H1 (cell line): ENCODE data around the gene KLF2. TPM values are rescaled to one million over a fixed set of nuclear protein-coding genes. Genes with fewer than 3 reads are reported as not detected.

Experiments
- CTCF ChIA-PET: fragments of 300-600 bp; sonication (Branson Sonifier 250); formaldehyde crosslinking; loops from one replicate; lab custom pipeline; 2021; ENCODE audit not compliant: partially characterized antibody; lab: Charles Lee
- POLR2A ChIA-PET: fragments of 300-600 bp; sonication (Branson Sonifier 250); formaldehyde crosslinking; loops from one replicate; lab custom pipeline; 2021; ENCODE audit warnings: inconsistent platforms; ENCODE audit not compliant: partially characterized antibody; lab: Charles Lee
- DNase-seq, 2 experiments: peaks; one replicate each; pipeline versions ENCODE4 v3.0.0 to v3.0.0-alpha.2; 2010 to 2022; ENCODE audit warnings: low spot score in 2 of 2, low read depth in 1 of 2, mixed read lengths in 1 of 2
- FAIRE-seq: peaks from 2 replicates; lab custom pipeline; 2011; peaks lifted over from hg19 to GRCh38; lab: Jason Lieb, UNC
- H2AFZ ChIP-seq: 2 replicates; pipeline ENCODE4 v1.8.1; 2012; ENCODE audit warnings: low read length, inconsistent platforms
- H2AK5ac ChIP-seq: 2 replicates; pipeline ENCODE4 v1.6.1; 2013; ENCODE audit warnings: low read depth, low read length
- H2BK120ac ChIP-seq: replicated peaks from 2 replicates; pipeline ENCODE3; 2013; ENCODE audit warnings: low read depth, low read length, inconsistent platforms
- H2BK12ac ChIP-seq: 2 replicates; pipeline ENCODE4 v1.6.1; 2013; ENCODE audit warnings: low read depth, low read length
- H2BK15ac ChIP-seq: 2 replicates; pipeline ENCODE4 v1.6.1; 2013; ENCODE audit warnings: low read length
- H2BK20ac ChIP-seq: 2 replicates; pipeline ENCODE4 v1.6.1; 2013; ENCODE audit warnings: low read length
- H2BK5ac ChIP-seq: 2 replicates; pipeline ENCODE4 v1.6.1; 2013; ENCODE audit warnings: low read depth, low read length
- H3K14ac ChIP-seq: 2 replicates; pipeline ENCODE4 v1.6.1; 2013; ENCODE audit warnings: inconsistent platforms; ENCODE audit not compliant: insufficient read length
- H3K18ac ChIP-seq: 2 replicates; pipeline ENCODE4 v1.6.1; 2013; ENCODE audit warnings: low read length; ENCODE audit errors: extremely low read depth
- H3K23ac ChIP-seq: 2 replicates; pipeline ENCODE4 v1.6.1; 2013; ENCODE audit warnings: inconsistent platforms; ENCODE audit not compliant: insufficient read length
- H3K23me2 ChIP-seq: 2 replicates; pipeline ENCODE4 v1.6.1; 2013; ENCODE audit warnings: low read depth, low read length
- H3K27ac ChIP-seq: 2 replicates; pipeline ENCODE4 v1.6.1; 2011; ENCODE audit warnings: low read depth, low read length, inconsistent platforms
- H3K27me3 ChIP-seq, 4 experiments: replicated peaks in 1 of 4; 1 replicate in 1 of 4; 2 replicates in 3 of 4; pipeline versions ENCODE4 v1.6.1 to v1.8.1; 2011 to 2013; ENCODE audit warnings: low read length in 3 of 4, mild to moderate bottlenecking in 3 of 4, inconsistent platforms in 2 of 4, mixed read lengths in 2 of 4, moderate library complexity in 1 of 4; ENCODE audit not compliant: control insufficient read depth in 3 of 4, insufficient read depth in 3 of 4; ENCODE audit errors: extremely low read depth in 1 of 4
- H3K36me3 ChIP-seq, 4 experiments: 2 replicates each; pipeline versions ENCODE4 v1.6.1 to v1.8.1; 2011 to 2013; ENCODE audit warnings: mild to moderate bottlenecking in 4 of 4, low read length in 3 of 4, moderate library complexity in 2 of 4, control low read depth in 1 of 4, inconsistent platforms in 1 of 4; ENCODE audit not compliant: insufficient read depth in 4 of 4, control insufficient read depth in 2 of 4
- H3K4ac ChIP-seq: replicated peaks from 2 replicates; pipeline ENCODE3; 2013; ENCODE audit warnings: low read length, low read depth, mixed read lengths, inconsistent platforms; ENCODE audit not compliant: insufficient read length
- H3K4me1 ChIP-seq, 4 experiments: replicated peaks in 1 of 4; 1 replicate in 1 of 4; 2 replicates in 3 of 4; pipeline versions ENCODE4 v1.6.1 to v1.8.1; 2011 to 2013; ENCODE audit warnings: low read length in 3 of 4, inconsistent platforms in 2 of 4, mixed read lengths in 1 of 4; ENCODE audit not compliant: insufficient read depth in 4 of 4, control insufficient read depth in 3 of 4
- H3K4me2 ChIP-seq, 2 experiments: 2 replicates each; pipeline versions ENCODE4 v1.6.1 to v1.8.1; 2011 to 2013; ENCODE audit warnings: low read depth in 2 of 2, low read length in 2 of 2, control low read depth in 1 of 2, inconsistent platforms in 1 of 2, mild to moderate bottlenecking in 1 of 2; ENCODE audit not compliant: insufficient read depth in 1 of 2
- H3K4me3 ChIP-seq, 4 experiments: fragments of 200-600, 300-600 bp in 1 of 4; sonication (generic), shearing (Covaris generic), sonication (Bioruptor Twin) in 1 of 4; 2 replicates each; pipeline versions ENCODE4 v1.5.1 to v1.8.1; 2011 to 2016; ENCODE audit warnings: low read length in 4 of 4, low read depth in 3 of 4, control low read depth in 2 of 4, inconsistent platforms in 2 of 4, mild to moderate bottlenecking in 2 of 4, mixed read lengths in 1 of 4, moderate library complexity in 1 of 4; ENCODE audit not compliant: insufficient read depth in 2 of 4; ENCODE audit errors: extremely low read depth in 1 of 4
- H3K56ac ChIP-seq: replicated peaks from 2 replicates; pipeline ENCODE3; 2013; ENCODE audit warnings: low read depth, mild to moderate bottlenecking, mixed read lengths, low read length, inconsistent platforms; ENCODE audit not compliant: insufficient read length
- H3K79me1 ChIP-seq: 2 replicates; pipeline ENCODE4 v1.6.1; 2013; ENCODE audit warnings: low read depth, low read length, control low read depth
- H3K79me2 ChIP-seq, 2 experiments: 2 replicates each; pipeline versions ENCODE4 v1.6.1 to v1.8.1; 2012 to 2013; ENCODE audit warnings: low read length in 2 of 2, mild to moderate bottlenecking in 2 of 2, inconsistent platforms in 1 of 2; ENCODE audit not compliant: insufficient read depth in 2 of 2, control insufficient read depth in 1 of 2
- H3K9ac ChIP-seq, 4 experiments: replicated peaks in 1 of 4; 1 replicate in 1 of 4; 2 replicates in 3 of 4; pipeline versions ENCODE4 v1.6.1 to v1.8.1; 2011 to 2013; ENCODE audit warnings: low read depth in 3 of 4, low read length in 3 of 4, control low read depth in 2 of 4, mild to moderate bottlenecking in 2 of 4, moderate library complexity in 2 of 4, inconsistent platforms in 1 of 4; ENCODE audit errors: extremely low read depth in 1 of 4
- H3K9me3 ChIP-seq, 2 experiments: 2 replicates each; pipeline versions ENCODE4 v1.6.1 to v1.8.1; 2012 to 2013; ENCODE audit warnings: mild to moderate bottlenecking in 2 of 2, moderate library complexity in 2 of 2, control low read depth in 1 of 2, inconsistent platforms in 1 of 2, low read depth in 1 of 2, low read length in 1 of 2, mixed read lengths in 1 of 2; ENCODE audit not compliant: insufficient read depth in 2 of 2
- H4K20me1 ChIP-seq, 2 experiments: replicated peaks in 1 of 2; 2 replicates each; pipeline versions ENCODE3 to v1.8.1; 2011 to 2013; ENCODE audit warnings: inconsistent platforms in 2 of 2, low read length in 2 of 2, mild to moderate bottlenecking in 1 of 2; ENCODE audit not compliant: insufficient read depth in 2 of 2, control insufficient read depth in 1 of 2
- H4K5ac ChIP-seq: 2 replicates; pipeline ENCODE4 v1.6.1; 2013; ENCODE audit warnings: low read length, low read depth, mixed read lengths, inconsistent platforms; ENCODE audit not compliant: insufficient read length
- H4K8ac ChIP-seq: 2 replicates; pipeline ENCODE4 v1.8.0; 2013; ENCODE audit warnings: mild to moderate bottlenecking, moderate library complexity, low read length, inconsistent platforms; ENCODE audit not compliant: insufficient read depth; ENCODE audit errors: extremely low read depth
- H4K91ac ChIP-seq: replicated peaks from 2 replicates; pipeline ENCODE3; 2013; ENCODE audit warnings: low read length, mixed read lengths, inconsistent platforms; ENCODE audit not compliant: insufficient read length
- BACH1 ChIP-seq: IDR thresholded peaks from 2 replicates; pipeline ENCODE4 v1.6.1; 2012; ENCODE audit warnings: low read length, improper control_type of control experiment
- EGR1 ChIP-seq: IDR thresholded peaks from 2 replicates; pipeline ENCODE4 v1.6.1; 2011; ENCODE audit warnings: low read depth, low read length, borderline replicate concordance
- NRF1 ChIP-seq: IDR thresholded peaks from 2 replicates; pipeline ENCODE4 v1.6.1; 2011; ENCODE audit warnings: mild to moderate bottlenecking, low read depth, low read length, improper control_type of control experiment
- WGBS, 2 experiments: shearing (Covaris generic) in 1 of 2; methylation state at CpG; one replicate each; pipeline versions ENCODE4 v1.1.6 to v1.1.7; 2013 to 2015; ENCODE audit warnings: low lambda C conversion rate in 2 of 2, mixed read lengths in 2 of 2, inconsistent platforms in 1 of 2, low coverage in 1 of 2, missing lambda C conversion rate in 1 of 2; ENCODE audit not compliant: insufficient replicate concordance in 2 of 2, insufficient coverage in 1 of 2, insufficient read length in 1 of 2; ENCODE audit errors: extremely low coverage in 1 of 2, missing lambda C conversion rate in 1 of 2; 5-methylcytosine and 5-hydroxymethylcytosine counted together
- polyA plus RNA-seq, 7 experiments: library from polyadenylated mRNA; depleted of rRNA in 3 of 7; stranded (reverse) in 5 of 7; unstranded in 2 of 7; fragments of >200 nt in 5 of 7; fragments of 200-250 nt in 2 of 7; gene quantifications; 1 replicate in 5 of 7; 2 replicates in 1 of 7; 4 replicates in 1 of 7; pipeline versions ENCODE4 v1.2.1 to v1.2.3, GENCODE V29; 2011 to 2013; ENCODE audit warnings: missing spikeins in 2 of 7, mixed read lengths in 2 of 7
- total RNA-seq: library from RNA; stranded (reverse); fragmentation: NEBNext Ultra II Directional; extraction: Animal tissue kit (Norgen Biotek cat#: 25700); gene quantifications from 2 replicates; pipeline ENCODE4 v1.2.1, GENCODE V29; 2021
- TF ChIP-seq, protein P1 (sequence below): IDR thresholded peaks from 2 replicates; pipeline ENCODE4 v1.6.1; 2012; ENCODE audit warnings: inconsistent platforms

KLF2 gene
- total and polyA plus RNA-seq, 2 of the 8 experiments (the other 6 are each of a cell fraction or from before 2014, with no cell fraction given) = 0.19 to 0.33 TPM

DNA sequence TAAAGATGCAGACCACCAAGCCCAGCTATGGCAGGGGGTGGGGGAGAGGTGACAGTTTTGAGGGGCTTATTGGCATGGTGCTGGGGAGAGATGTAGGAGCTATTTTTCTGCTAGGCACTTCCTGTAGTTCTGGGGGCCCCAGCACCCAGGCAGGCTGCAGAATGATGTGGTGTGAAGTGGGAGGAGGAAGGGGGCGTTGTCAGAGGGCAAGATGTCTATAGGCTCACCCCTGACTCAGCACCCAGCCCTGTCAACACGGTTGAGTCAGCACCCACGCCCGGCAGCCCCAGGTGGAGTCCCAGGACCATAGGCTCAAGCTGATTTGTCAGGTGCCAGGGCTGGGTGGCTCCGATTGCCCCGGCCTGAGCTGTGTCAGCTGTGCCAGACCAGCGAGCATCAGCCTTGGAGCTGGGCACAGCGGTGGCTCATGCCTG, 5.8 kb downstream of the KLF2 start:
- H2BK5ac ChIP-seq = no peak overlapping the region
- no peak overlapping the region for H3K18ac ChIP-seq
- no peaks in the 10 kb centered on the region for H3K36me3 ChIP-seq
- H4K8ac ChIP-seq = no peak overlapping the region
- TF ChIP-seq, protein P1, sequence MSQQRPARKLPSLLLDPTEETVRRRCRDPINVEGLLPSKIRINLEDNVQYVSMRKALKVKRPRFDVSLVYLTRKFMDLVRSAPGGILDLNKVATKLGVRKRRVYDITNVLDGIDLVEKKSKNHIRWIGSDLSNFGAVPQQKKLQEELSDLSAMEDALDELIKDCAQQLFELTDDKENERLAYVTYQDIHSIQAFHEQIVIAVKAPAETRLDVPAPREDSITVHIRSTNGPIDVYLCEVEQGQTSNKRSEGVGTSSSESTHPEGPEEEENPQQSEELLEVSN = no peak
- TF ChIP-seq NRF1 = no peak
- TF ChIP-seq BACH1 = peak; percentile 81
- TF ChIP-seq EGR1 = no peak
- H3K14ac ChIP-seq = no peak overlapping the region
- no peak overlapping the region for H4K5ac ChIP-seq
- no peak overlapping the region for H2BK120ac ChIP-seq
- H2AFZ ChIP-seq = no peak overlapping the region
- DNase-seq = no peak
- H3K23me2 ChIP-seq = peaks cover 13% of the 10 kb centered on the region; the same call in 1 of the 2 replicates
- H3K4me2 ChIP-seq = no peak overlapping the region
- no peak overlapping the region for H2BK12ac ChIP-seq
- no peak overlapping the region for H3K4me3 ChIP-seq
- peaks cover 0 to 2% (median 0%) of the 10 kb centered on the region in 4 experiments; a peak in 2 of 7 replicates for H3K4me1 ChIP-seq
- no peak overlapping the region for H3K4ac ChIP-seq
- ChIA-PET CTCF (interaction anchor here (0.6 to 6.0 kb wide), 10 partner anchors 13 to 1812 kb away, joined by 3 to 41 read pairs (median 5); no protein-coding TSS in a partner anchor), POLR2A (interaction anchor here (2.0 kb wide), 1 partner anchor 9 kb away, joined by 5 read pairs; no protein-coding TSS in a partner anchor)
- peaks cover 17 to 42% (median 38%) of the 10 kb centered on the region in 4 experiments for H3K27me3 ChIP-seq
- FAIRE-seq = no peak
- H4K20me1 ChIP-seq = peaks cover 0 to 2% of the 10 kb centered on the region in 2 experiments
- no peak overlapping the region for H3K27ac ChIP-seq
- no peak overlapping the region for H2AK5ac ChIP-seq
- H4K91ac ChIP-seq = no peak overlapping the region
- no peak overlapping the region for H3K23ac ChIP-seq
- no peaks in the 10 kb centered on the region for H3K79me2 ChIP-seq
- no peak overlapping the region for H2BK15ac ChIP-seq
- H2BK20ac ChIP-seq = no peak overlapping the region
- H3K9ac ChIP-seq = no peak overlapping the region
- H3K79me1 ChIP-seq = no peaks in the 10 kb centered on the region
- no peak overlapping the region for H3K56ac ChIP-seq
- no peaks in the 10 kb centered on the region for H3K9me3 ChIP-seq
- 72% methylated on average over 8 of the region's 8 CpGs; no CpG with 5 or more reads in 1 of the 2 experiments for WGBS, 2 experiments
